DND-41 (cell line): ENCODE measurements around the gene GFOD2.

Experiments used
- ATAC-seq: fragments of 200-7000 bp; cut with Tn5 transposase; 3 replicates; pipeline ENCODE4 v1.9.1; 2021; ENCODE audit warnings: low read depth; ENCODE audit not compliant: insufficient read depth
- DNase-seq: peaks from one replicate; pipeline ENCODE4 v3.0.0-alpha.2; 2020
- H2AFZ ChIP-seq: 2 replicates; pipeline ENCODE4 v1.6.0; 2012; ENCODE audit warnings: low read depth, low read length
- H3K27ac ChIP-seq: 2 replicates; pipeline ENCODE4 v1.5.1; 2012; ENCODE audit warnings: low read length, inconsistent platforms
- H3K27me3 ChIP-seq: fragments of 200-600 bp; sonication (generic); 2 replicates; pipeline ENCODE4 v1.6.0; 2012; ENCODE audit warnings: low read length, mild to moderate bottlenecking, inconsistent platforms; ENCODE audit not compliant: insufficient read depth, poor library complexity
- H3K36me3 ChIP-seq: 2 replicates; pipeline ENCODE4 v1.5.1; 2012; ENCODE audit warnings: low read length, inconsistent platforms; ENCODE audit not compliant: insufficient read depth
- H3K4me1 ChIP-seq: 2 replicates; pipeline ENCODE4 v1.5.1; 2012; ENCODE audit warnings: mild to moderate bottlenecking, low read length; ENCODE audit not compliant: insufficient read depth
- H3K4me2 ChIP-seq: 2 replicates; pipeline ENCODE4 v1.6.0; 2012; ENCODE audit warnings: mild to moderate bottlenecking, moderate library complexity, low read length, inconsistent platforms; ENCODE audit not compliant: insufficient read depth
- H3K4me3 ChIP-seq, 2 experiments: fragments of 200-600 bp in 1 of 2; shearing (Covaris generic) in 1 of 2; 2 replicates each; pipeline ENCODE4 v1.5.1; 2012 to 2016; ENCODE audit warnings: inconsistent platforms in 2 of 2, low read length in 2 of 2, mild to moderate bottlenecking in 2 of 2, low read depth in 1 of 2, moderate library complexity in 1 of 2
- H3K79me2 ChIP-seq: 2 replicates; pipeline ENCODE4 v1.6.0; 2012; ENCODE audit warnings: low read length, inconsistent platforms; ENCODE audit not compliant: insufficient read depth
- H3K9ac ChIP-seq: 2 replicates; pipeline ENCODE4 v1.6.0; 2012; ENCODE audit warnings: low read depth, mild to moderate bottlenecking, inconsistent platforms, low read length, moderate library complexity
- H3K9me3 ChIP-seq: 2 replicates; pipeline ENCODE4 v1.5.1; 2012; ENCODE audit warnings: low read length, moderate library complexity, mild to moderate bottlenecking, inconsistent platforms; ENCODE audit not compliant: insufficient read depth, severe bottlenecking
- H4K20me1 ChIP-seq: 2 replicates; pipeline ENCODE4 v1.6.0; 2012; ENCODE audit warnings: low read length; ENCODE audit not compliant: insufficient read depth
- CTCF ChIP-seq: IDR thresholded peaks from 2 replicates; pipeline ENCODE4 v1.5.1; 2012; ENCODE audit warnings: borderline replicate concordance, low read length, moderate library complexity, mild to moderate bottlenecking; ENCODE audit not compliant: poor library complexity, severe bottlenecking; ENCODE audit errors: extremely low read depth
- EZH2 ChIP-seq: IDR thresholded peaks from 3 replicates; pipeline ENCODE4 v1.6.1; 2012; ENCODE audit warnings: borderline replicate concordance, low read depth, mild to moderate bottlenecking, moderate library complexity, low read length, inconsistent platforms; ENCODE audit not compliant: severe bottlenecking

Gene GFOD2

DNA sequence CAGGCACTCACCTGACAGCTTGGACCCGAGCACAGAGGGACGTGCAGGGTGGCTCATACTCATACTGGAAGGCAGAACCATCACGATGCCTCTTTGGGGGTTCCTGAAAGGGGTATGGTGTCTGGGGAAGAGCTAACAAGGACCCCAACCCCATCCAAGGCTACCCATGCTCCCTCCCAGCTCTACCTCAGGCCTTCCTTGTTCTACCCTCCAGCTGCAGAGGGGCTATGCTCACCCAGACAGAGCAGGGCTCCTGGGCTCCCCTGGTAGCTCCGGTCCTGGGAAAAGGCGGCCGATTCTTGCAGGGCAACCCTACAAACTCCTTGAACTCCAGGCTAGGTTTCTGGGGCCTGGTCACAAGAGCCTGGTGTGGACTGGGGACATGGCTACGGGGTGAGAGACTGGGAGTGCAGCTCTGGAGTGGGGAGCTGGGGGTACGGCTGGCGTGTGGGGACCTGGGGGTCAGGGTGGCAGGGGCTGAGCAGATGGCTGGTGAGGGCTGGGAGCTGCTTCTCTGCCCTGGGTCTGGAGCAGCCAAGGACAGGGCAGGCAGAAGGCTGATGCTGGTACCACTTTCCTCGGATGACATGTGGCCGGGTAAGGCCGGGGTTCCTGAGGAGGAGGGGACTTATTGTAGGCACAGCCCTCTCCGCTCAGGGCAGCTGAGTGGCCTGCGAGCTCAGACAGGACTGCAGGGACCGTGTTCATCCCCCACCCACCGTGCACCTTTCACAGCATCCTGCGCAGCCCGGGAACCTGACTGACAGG is 61.2 kb downstream of the GFOD2 start:
- no peak for DNase-seq
- peak overlapping the region; percentile 97 for H3K4me2 ChIP-seq
- H4K20me1 ChIP-seq = peaks cover 41% of the 10 kb centered on the region
- TF ChIP-seq EZH2 = no peak
- TF ChIP-seq CTCF = no peak
- no peak overlapping the region for H2AFZ ChIP-seq
- H3K9ac ChIP-seq = peak overlapping the region; percentile 13; the same call in 1 of the 2 replicates
- peaks cover 68% of the 10 kb centered on the region for H3K36me3 ChIP-seq
- 0 out of 4 replicates have a peak overlapping the region, but pooled peaks of 1 of the 2 experiments have one; percentile 95 for H3K4me3 ChIP-seq
- peaks cover 29% of the 10 kb centered on the region for H3K4me1 ChIP-seq
- H3K27ac ChIP-seq = no peak overlapping the region
- H3K27me3 ChIP-seq = no peaks in the 10 kb centered on the region
- peaks cover 20% of the 10 kb centered on the region for H3K79me2 ChIP-seq
- H3K9me3 ChIP-seq = no peaks in the 10 kb centered on the region
- ATAC-seq = no peak

GRCh38 chr16:67657017-67657608 is 62.0 kb downstream of the GFOD2 start:
- Histone ChIP-seq H3K36me3 (peaks cover 64% of the 10 kb centered on the region), H2AFZ (no peak overlapping the region), H3K4me3 (no peak overlapping the region), H3K9ac (no peak overlapping the region), H3K4me1 (peaks cover 29% of the 10 kb centered on the region), H3K4me2 (0 out of 2 replicates have a peak overlapping the region, but pooled peaks have one; percentile 97), H4K20me1 (peaks cover 44% of the 10 kb centered on the region), H3K27ac (no peak overlapping the region), H3K9me3 (no peaks in the 10 kb centered on the region), H3K27me3 (no peaks in the 10 kb centered on the region), H3K79me2 (peaks cover 20% of the 10 kb centered on the region)
- DNase-seq (no peak), ATAC-seq (no peak)
- TF ChIP-seq CTCF (no peak), EZH2 (no peak)

DNA sequence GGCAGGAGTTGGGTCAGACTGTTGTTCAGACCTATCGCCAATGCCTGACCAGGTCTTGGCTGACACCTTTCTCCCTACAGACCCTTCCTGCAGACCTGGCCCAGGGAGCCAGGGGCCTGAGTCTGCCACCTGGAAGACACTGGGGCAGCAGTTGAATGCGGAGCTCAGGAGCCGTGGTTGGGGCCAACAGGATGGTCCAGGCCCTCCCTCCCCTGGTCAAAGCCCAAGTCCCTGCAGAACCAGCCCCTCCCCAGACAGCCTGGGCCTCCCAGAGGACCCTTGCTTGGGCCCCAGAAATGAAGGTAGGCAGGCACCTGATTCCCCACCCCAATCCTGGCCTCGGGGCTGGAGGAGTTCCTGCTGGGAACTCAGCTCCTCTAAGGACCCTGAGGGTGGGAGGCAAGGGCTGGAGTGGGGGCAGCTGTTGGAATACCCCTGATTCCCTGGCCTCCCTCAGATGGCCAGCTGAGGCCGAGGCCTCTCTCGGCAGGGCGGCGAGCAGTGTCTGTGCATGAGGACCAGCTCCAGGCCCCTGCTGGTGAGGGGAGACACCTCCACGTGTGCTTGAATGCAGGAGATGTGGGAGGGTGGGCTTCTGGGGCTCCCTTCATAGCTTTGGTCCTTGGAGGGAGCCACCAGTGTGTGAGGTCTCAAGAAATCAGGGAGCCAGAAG is 62.6 kb downstream of the GFOD2 start:
- no peak overlapping the region for H3K4me2 ChIP-seq

More for the DNA sequence above, 62.6 kb downstream of the GFOD2 start:
- DNase-seq = no peak
- ATAC-seq = no peak
- Histone ChIP-seq H3K27me3 (no peaks in the 10 kb centered on the region), H3K4me3 (no peak overlapping the region), H2AFZ (no peak overlapping the region), H3K9me3 (no peaks in the 10 kb centered on the region), H3K27ac (no peak overlapping the region), H3K36me3 (peaks cover 68% of the 10 kb centered on the region), H3K4me1 (peaks cover 26% of the 10 kb centered on the region), H3K9ac (no peak overlapping the region), H4K20me1 (peaks cover 49% of the 10 kb centered on the region), H3K79me2 (peaks cover 20% of the 10 kb centered on the region)
- TF ChIP-seq CTCF = no peak
- TF ChIP-seq EZH2 = no peak
